Measurements from ENCODE around the gene IMPDH1. TPM values are rescaled to one million over a fixed set of nuclear protein-coding genes. Genes with fewer than 3 reads are reported as not detected.

IMPDH1 gene
- total RNA-seq, 3 donors from 2014 or later, result 31.8 to 68.8 (median 58.2) TPM

DNA sequence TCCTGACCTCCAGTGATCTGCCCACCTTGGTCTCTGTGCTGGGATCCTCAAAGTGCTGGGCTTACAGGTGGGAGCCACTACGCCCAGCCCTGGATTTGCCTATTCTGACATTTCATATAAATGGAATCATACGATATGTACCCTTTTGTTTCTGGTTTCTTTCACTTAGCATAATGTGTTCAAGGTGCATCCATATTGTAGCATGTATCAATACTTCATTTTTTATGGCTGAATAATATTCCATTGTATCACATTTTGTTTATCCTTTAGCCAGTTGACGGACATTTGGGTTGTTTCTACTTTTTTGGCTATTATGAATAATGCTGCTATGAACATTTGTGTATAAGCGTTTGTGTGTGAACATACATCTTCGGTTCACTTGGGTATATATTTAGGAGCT lies 41.1 kb upstream of the IMPDH1 start:
- H3K9me3 ChIP-seq, result no peaks in the 10 kb centered on the region
- no peak for DNase-seq (ENCODE audit: low spot score in 2 of 2)
- no peaks in the 10 kb centered on the region for H3K4me1 ChIP-seq
- H3K4me3 ChIP-seq, result no peak overlapping the region
- H3K36me3 ChIP-seq, result no peaks in the 10 kb centered on the region
- no peak overlapping the region for H3K27ac ChIP-seq
- H3K27me3 ChIP-seq, result no peaks in the 10 kb centered on the region
- intact Hi-C loops (cut with DNase I; ENCODE audit: low total_unique reads), result no loop called here
- no peak for TF ChIP-seq POLR2A (IDR thresholded peaks at IDR 0.05)

DNA sequence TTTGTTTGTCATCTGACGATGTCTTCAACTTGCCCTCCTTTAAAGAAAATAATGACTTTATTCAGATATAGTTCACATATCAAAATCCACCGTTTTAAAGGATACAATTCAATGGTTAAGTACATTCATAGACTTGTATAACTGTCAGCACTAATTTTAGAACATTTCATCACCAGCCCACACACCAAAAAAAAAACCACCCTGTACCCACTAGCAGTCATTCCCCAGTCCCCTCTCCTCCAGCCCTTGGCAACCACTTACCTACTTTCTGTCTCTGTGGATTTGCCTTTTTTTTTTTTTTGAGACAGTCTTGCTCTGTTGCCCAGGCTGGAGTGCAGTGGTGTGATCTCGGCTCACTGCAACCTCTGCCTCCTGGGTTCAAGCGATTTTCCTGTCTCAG lies 40.6 kb upstream of the IMPDH1 start:
- TF ChIP-seq POLR2AphosphoS5 (IDR thresholded peaks at IDR 0.05), result no peak
- TF ChIP-seq POLR2A (IDR thresholded peaks at IDR 0.05), result no peak
- TF ChIP-seq, protein P1, sequence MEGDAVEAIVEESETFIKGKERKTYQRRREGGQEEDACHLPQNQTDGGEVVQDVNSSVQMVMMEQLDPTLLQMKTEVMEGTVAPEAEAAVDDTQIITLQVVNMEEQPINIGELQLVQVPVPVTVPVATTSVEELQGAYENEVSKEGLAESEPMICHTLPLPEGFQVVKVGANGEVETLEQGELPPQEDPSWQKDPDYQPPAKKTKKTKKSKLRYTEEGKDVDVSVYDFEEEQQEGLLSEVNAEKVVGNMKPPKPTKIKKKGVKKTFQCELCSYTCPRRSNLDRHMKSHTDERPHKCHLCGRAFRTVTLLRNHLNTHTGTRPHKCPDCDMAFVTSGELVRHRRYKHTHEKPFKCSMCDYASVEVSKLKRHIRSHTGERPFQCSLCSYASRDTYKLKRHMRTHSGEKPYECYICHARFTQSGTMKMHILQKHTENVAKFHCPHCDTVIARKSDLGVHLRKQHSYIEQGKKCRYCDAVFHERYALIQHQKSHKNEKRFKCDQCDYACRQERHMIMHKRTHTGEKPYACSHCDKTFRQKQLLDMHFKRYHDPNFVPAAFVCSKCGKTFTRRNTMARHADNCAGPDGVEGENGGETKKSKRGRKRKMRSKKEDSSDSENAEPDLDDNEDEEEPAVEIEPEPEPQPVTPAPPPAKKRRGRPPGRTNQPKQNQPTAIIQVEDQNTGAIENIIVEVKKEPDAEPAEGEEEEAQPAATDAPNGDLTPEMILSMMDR (IDR thresholded peaks at IDR 0.05), result no peak
- Histone ChIP-seq H3K27ac (no peak overlapping the region), H3K36me3 (no peaks in the 10 kb centered on the region), H3K4me1 (no peaks in the 10 kb centered on the region), H3K4me3 (no peak overlapping the region), H3K9me3 (no peaks in the 10 kb centered on the region), H3K27me3 (no peaks in the 10 kb centered on the region)
- intact Hi-C loops (cut with DNase I; ENCODE audit: low total_unique reads), result no loop called here
- DNase-seq (ENCODE audit: low spot score in 2 of 2), result no peak

DNA sequence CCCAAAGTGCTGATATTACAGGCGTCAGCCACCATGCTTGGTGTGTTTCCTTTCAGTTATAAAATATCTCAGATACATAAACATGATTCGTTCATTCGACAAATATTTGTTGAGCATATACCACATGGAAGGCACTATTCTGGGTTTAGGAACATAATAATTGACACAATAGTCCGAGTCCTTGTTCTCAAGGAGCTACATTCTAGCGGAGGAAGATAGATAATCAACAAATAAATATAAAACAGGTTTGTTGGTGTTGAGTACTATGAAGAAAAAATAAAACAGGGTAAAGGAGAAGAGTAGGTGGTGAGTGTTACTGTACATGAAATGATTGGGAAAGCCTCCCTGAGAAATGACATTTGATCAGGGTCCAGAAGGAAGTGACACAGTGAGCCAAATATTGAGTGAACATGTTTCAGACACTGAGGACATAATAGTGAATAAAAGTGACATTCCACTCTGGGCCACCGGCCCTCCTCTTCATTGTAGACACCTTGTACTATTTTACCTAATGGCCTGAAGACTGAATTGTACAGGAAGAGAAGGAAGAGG lies 39.0 kb upstream of the IMPDH1 start:
- no peak for DNase-seq (ENCODE audit: low spot score in 2 of 2)
- Histone ChIP-seq H3K27ac (no peak overlapping the region), H3K4me3 (no peak overlapping the region), H3K27me3 (no peaks in the 10 kb centered on the region), H3K9me3 (no peaks in the 10 kb centered on the region), H3K4me1 (no peaks in the 10 kb centered on the region), H3K36me3 (no peaks in the 10 kb centered on the region)
- intact Hi-C loops (cut with DNase I; ENCODE audit: low total_unique reads), result no loop called here
- no peak for TF ChIP-seq POLR2A (IDR thresholded peaks at IDR 0.05)
- no peak for TF ChIP-seq POLR2AphosphoS5 (IDR thresholded peaks at IDR 0.05)
- TF ChIP-seq, protein P1 (IDR thresholded peaks at IDR 0.05), result no peak

DNA sequence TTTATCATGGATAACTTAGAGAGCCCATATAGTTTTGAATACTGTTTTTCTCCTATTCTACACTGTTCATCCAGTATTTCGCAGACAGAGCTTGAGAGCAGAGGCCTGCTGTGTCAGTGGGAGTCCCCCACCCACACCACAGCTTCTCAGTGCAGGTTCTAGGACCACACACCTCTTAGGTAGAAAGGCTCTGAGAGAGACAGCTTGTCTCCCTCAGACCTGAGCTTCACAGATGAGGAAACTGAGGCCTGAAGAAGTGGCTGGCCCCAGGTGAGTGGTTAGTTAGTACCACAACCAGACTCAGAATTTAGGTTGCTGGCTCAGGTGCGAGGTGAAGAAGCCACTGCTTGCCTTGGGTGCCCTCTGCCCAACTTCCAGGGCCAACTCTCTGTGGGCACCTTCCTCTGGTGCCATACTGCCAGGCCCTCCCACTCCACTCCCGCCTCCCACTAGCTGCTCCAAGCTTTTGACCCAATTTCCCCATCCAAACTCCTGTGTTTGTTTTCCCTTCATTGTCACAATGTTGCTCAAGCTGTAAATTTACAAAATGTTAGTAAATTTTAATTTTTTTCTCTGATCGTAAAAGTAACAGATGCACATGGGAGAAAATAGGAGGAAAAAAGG lies 38.3 kb upstream of the IMPDH1 start:
- TF ChIP-seq, protein P1 (IDR thresholded peaks at IDR 0.05), result no peak
- no peak for TF ChIP-seq POLR2AphosphoS5 (IDR thresholded peaks at IDR 0.05)
- TF ChIP-seq POLR2A (IDR thresholded peaks at IDR 0.05), result no peak
- no peaks in the 10 kb centered on the region for H3K36me3 ChIP-seq
- no peaks in the 10 kb centered on the region for H3K27me3 ChIP-seq
- H3K4me3 ChIP-seq, result no peak overlapping the region
- H3K9me3 ChIP-seq, result no peaks in the 10 kb centered on the region
- DNase-seq (ENCODE audit: low spot score in 2 of 2), result no peak
- H3K4me1 ChIP-seq, result no peaks in the 10 kb centered on the region
- no peak overlapping the region for H3K27ac ChIP-seq
- intact Hi-C loops (cut with DNase I; ENCODE audit: low total_unique reads), result no loop called here

DNA sequence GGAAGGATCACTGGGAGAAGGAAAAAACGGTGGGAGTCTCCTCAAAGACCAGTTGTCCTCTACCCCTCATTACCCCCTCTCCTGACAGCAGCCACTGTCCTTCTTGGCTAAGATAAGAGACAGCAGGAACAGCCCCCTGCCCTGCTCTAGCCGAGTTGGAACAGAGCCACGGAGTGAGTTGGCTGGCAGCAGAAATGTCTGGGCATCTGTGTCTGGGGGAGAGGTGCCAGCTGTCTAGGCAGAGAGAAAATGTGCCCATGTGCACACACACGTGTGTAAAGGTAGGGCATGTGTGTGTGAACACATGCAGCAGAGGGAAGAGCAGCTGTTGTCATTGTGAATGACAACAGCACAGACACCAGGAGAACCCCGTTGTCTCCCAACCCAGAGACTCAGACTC lies 36.5 kb upstream of the IMPDH1 start:
- Histone ChIP-seq H3K4me3 (no peak overlapping the region), H3K27me3 (no peaks in the 10 kb centered on the region), H3K9me3 (no peaks in the 10 kb centered on the region), H3K4me1 (no peaks in the 10 kb centered on the region), H3K36me3 (no peaks in the 10 kb centered on the region), H3K27ac (no peak overlapping the region)
- TF ChIP-seq POLR2A (IDR thresholded peaks at IDR 0.05) (no peak), POLR2AphosphoS5 (IDR thresholded peaks at IDR 0.05) (no peak)
- TF ChIP-seq, protein P1 (IDR thresholded peaks at IDR 0.05), result no peak
- intact Hi-C loops (cut with DNase I; ENCODE audit: low total_unique reads), result no loop called here
- DNase-seq (ENCODE audit: low spot score in 2 of 2), result no peak
